ENCODE measurements around the gene LHFPL3.

The LHFPL3 gene

DNA sequence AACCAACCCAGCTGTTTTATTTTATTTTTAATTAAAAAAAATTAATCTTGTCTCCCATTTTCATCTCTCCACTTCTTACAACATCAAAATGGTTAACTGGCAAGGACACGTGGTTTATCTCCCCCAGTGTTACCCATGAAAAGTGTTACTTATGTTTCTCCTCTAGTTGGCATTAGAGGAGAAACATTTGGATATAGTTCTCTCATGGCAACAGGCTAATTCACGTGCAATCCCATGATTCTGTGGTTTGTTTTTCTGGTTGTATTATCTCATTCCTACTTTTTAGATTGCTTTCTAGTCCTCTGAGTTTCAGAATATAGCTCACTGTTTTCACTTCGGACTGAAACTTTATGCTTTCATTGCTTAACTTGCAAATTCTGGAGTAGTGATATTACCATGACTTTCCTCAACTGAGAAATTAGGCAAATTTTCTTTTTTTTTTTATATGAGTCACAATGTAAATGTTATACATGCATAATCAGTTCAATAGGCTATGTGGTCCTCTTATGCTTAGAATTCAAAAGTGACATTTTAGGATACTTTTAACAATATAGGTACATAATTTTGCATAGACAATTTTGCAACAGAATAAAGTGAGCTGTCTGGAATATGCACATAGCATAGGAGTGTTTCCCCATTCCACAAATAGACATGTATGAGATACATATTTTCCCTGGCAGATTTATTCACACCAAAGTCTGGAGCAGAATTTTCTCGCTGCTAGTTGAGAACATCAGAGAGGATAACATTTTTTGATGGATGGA lies 43.0 kb downstream of the LHFPL3 start:
- no peak for DNase-seq (ENCODE audit: low read depth)

DNA sequence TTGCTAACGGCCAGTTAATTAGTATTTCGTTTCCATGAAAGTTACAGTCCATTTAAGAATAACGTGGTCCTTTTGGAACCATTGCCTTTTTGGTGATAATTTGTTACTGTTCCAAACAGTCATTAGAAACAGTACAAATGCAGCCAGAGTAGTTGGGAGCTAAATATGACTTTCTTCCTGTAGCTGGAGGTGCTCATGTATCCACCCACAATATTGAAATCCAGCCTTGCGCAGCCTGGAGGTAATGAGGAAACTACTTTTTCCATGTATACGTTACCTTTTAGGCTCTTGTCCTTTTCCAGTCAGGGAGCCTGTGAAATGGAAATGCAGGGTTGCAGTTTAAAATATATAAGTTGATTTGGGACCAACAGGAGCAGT lies 43.6 kb downstream of the LHFPL3 start:
- no peak for DNase-seq (ENCODE audit: low read depth)

DNA sequence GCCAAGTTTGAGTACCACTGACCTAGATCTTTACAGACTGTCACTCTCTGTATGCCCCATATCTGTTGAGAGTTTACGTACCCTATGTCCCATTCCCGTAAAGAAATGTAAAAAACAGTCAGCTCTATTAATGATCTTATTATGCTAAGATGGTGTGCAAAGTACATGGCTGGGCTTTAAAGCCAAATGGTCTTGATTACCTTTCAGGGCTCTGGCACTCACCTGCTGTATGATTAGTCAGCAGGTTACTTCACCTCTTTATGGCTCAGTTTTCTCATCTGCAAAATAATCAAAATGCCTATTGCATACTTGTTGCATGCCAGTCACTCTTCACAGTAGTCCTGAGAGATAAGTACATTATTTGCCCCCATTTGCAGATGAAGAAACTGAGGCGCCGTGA lies 54.2 kb downstream of the LHFPL3 start:
- no peak for DNase-seq (ENCODE audit: low read depth)

DNA sequence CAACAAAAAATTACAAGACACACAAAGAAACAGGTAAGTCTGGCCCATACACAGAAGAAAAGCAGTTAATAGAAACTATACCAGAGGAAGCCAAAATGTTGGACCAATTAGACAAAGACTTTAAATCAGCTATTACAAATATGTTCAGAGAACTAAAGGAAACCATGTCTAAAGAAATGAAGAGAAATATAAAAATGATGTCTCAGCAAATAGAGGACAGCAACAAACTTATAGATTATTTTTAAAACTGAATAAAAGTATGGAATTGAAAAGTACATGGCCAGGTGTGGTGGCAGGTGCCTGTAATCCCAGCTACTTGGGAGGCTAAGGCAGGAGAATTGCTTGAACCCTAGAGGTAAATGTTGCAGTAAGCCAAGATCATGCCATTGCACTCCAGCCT lies 58.5 kb downstream of the LHFPL3 start:
- DNase-seq (ENCODE audit: low read depth) = no peak

DNA sequence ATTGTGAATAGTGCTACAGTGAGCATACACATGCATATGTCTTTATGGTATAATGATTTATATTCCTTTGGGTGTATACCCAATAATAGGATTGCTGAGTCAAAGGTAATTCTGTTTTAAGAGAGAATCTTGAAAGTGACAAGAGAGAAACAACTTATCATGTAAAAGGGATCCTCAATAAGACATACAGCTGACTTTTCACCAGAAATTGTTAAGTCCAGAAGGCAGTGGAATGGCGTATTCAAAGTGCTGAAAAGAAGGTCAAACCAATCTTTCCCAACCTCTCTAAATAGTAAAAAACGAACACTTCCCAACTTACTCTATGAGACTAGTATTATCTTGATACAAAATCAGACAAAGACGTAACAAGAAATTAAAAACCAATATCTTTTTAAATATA lies 59.8 kb downstream of the LHFPL3 start:
- DNase-seq (ENCODE audit: low read depth) = no peak

DNA sequence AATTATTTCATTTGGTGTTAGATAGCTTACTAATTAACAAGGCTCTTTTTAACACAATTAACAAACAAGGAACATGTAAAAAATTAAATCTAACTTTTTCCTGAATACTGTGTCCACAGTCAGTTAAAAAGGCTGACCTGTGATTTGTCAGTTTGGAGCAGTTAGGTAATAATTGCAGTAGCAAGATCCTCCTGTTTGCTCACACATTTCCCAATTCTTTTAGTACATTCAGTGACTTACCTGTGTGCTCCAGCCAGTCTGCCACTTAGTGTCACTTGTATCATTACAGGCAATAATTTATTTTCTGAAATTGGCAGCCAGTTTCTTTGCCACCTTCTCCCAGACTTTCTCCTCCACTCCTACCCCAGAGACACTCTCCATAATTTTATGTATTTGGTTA lies 66.8 kb downstream of the LHFPL3 start:
- no peak for DNase-seq (ENCODE audit: low read depth)

DNA sequence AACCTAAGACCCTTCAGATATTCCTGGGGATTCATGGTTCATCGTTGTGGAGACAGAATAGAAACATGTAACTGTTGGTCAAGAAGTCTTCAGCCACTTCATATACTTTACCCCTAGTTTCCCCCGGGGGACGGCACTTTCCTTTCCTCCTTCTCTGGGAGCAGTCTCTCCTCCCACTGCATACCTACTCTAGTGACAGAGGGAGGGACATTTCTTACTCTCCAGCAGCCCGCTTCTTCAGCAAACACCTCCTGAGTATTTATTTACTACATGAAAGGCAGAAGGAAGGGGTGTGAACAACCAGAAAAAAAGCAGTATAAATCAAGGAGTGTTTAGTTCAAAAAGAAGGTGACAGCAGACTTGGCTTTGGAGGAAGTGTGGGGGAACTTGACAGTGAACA lies 69.0 kb downstream of the LHFPL3 start:
- no peak for DNase-seq (ENCODE audit: low read depth)

DNA sequence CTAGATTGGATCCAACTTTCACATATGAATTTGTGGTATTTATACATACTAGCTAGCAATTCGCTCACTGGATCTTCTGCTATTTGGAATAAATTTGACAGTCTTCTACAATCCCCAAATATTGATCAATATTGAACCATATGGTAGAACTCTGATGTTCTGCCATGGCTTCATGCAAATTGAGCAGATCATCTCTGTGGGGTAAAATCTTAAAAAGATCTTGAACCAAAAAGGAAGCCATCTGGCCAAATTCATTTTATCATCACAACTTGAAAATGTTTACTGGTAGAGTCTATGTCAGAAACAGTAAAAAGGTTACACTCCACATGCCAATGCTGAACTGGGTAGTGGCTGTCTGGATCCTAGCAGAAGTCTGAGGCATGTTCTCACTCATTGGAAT lies 80.0 kb downstream of the LHFPL3 start:
- no peak for DNase-seq (ENCODE audit: low read depth)

DNA sequence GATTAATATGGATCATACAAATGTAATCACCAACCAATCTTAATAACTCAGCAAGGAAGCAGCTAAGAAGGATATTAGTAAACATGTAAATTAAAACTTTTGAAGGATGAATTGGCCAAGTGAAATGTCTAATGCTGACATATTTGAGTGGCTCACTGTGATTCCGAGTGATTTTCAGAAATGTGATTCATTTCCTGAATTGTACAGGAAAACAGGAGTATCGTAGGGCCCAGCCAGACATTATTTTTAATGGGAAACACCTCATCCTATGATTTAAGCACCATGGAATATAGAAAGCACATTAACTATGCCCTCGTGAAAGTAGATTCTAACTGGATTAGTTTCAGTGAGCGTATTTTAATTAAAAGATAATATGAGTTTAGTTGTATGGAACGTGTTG lies 82.3 kb downstream of the LHFPL3 start:
- no peak for DNase-seq (ENCODE audit: low read depth)

DNA sequence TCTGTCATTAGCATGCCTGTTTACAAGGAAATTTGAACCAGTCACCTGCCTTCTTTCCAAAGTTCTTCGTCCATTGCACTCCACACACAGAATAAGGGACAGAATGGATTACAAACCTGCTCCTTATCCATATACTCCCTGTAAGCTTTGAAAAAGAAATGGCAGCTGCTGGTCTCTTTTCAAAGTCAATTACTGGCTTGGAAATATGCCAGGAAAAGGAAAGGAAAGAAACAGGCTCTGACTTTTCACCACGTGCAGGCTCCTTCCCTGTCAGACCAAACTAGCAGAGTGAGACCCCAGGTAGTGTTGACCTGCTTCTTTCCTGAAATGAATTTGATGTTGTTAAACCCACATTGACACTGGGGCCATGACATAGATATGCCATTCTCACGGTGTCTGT lies 84.5 kb downstream of the LHFPL3 start:
- no peak for DNase-seq (ENCODE audit: low read depth)

DNA sequence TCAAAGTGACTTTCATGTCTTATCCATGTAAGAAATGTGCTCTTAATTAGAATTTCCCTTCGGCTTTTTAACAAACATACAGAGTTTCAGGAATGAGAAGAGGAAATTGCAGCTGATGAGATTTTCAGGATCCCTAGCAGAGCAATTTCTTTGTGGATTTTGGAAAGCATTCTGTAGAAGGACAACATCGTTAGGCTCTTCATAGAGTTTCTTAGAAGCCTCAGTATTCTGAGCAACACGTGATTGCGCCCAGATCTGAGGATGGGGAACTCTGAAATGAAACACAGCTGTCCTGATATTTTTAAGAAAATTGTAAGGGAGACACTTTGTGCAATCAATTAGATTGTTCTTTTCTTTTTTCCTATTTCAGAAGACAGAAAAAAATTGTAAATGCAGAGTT lies 85.8 kb downstream of the LHFPL3 start:
- DNase-seq (ENCODE audit: low read depth) = no peak

DNA sequence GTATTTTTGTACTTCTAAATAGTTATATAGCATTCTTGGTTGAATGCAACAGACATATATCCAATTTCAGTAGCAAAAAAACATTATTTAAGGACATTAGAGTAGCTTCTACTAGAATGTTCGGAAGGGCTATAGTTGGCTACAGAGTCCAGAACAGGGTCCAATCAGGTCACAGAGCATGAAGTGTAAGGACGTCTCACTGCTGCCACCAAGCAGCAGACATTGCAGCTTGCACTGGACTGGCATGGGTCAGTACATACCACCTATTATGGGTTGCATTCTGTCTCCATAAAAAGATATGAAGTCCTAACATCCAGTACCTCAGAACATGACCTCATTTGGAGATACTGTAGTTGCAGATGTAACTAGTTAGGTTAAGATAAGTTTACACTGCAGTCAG lies 87.3 kb downstream of the LHFPL3 start:
- no peak for DNase-seq (ENCODE audit: low read depth)

DNA sequence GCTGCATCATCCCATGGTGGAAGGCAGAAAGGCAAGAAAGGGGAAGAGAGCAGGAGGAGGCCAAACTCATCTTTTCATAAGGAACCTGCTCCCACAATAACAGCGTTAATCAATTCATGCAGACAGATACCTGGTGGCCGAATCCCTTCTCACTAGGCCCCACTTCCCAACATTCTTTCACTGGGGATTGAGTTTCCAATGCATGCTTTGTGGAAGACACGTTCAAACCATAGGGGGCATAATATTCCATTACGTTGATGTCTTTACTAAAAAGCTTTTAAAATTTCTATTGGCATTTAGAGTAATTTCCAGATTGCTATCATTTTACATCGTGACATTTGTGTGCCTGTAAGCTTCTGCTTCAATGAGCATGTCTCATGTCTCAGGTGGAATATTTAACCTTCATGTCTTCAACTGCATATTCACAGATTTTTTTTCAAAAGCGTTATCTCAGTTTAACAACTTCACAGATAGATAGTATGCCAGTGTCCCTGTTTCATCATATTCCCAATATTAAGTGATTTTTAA lies 88.5 kb downstream of the LHFPL3 start:
- DNase-seq (ENCODE audit: low read depth) = no peak

DNA sequence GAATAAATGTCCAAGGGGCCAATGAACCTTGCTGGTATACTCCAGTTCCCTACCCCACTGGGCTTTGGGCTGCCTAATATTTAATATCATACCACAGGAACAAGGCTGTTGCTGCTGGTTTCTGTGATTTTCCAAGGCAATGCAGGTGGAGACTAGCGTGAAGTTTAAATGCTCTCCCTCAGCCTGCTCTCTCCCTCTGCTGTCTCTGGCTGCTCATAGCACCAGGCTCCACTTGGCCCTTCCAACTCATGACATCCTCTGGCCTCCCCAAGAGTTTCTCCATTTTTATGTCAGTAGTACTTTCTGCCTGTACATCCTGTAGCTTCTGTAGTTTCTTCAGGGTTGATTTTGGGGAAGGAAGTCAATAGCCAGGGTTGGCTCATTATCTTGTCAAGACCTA lies 103.5 kb downstream of the LHFPL3 start:
- DNase-seq (ENCODE audit: low read depth) = no peak

DNA sequence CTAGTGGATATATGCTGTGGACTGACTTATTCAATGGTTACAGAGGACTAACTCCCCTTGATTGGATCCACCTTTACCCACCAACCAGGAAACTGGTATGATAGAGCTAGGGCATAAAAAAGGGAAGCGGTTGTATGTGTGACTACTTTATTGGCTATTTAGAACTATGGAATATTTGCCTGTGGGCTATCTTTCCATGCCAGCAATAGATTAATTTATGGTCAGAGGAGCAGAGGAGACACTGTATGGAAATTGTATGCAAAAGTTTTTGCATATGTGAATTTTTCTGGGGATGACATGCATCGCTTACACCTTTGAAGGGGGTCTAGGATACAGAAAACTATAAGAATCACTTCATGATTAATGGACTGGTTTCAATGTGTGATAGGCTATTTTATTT lies 105.7 kb downstream of the LHFPL3 start:
- no peak for DNase-seq (ENCODE audit: low read depth)

DNA sequence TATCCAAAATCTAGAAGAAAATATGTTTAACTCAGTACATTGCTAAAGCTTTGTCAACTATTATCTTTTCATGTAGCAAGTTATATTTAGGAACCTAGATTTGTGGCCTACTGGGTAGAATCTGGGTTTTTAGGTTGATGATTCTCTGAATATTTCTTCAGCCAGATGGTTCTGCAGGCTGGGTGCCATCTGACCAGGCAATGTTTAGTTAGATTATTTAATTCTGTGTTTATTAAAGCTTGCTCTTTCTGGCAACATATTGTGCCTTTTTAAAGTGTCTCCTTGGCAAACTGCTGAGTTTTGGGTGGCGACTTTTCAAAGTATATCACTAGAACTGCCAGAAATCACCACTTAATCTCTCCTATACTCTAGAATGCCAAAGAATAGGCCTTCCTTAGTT lies 114.1 kb downstream of the LHFPL3 start:
- no peak for DNase-seq (ENCODE audit: low read depth)

DNA sequence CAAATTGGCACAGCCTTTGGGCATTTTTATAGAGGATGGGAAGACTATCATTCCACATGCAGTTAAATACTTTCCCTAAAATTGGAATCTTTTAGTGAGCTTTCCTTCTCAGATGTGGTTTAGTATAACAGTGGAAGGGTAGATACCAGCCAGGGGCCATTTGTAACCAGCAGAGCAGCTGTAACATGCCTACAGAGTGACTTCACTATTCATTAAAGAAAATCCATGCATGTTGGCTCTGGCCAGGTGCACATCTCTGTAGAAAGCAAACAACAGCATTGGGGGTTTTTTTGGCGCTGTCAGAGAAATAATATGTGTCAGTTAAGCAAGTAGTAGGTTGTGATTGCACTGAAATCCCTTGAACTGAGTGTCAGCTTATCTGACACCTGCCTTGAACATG lies 115.6 kb downstream of the LHFPL3 start:
- no peak for DNase-seq (ENCODE audit: low read depth)

DNA sequence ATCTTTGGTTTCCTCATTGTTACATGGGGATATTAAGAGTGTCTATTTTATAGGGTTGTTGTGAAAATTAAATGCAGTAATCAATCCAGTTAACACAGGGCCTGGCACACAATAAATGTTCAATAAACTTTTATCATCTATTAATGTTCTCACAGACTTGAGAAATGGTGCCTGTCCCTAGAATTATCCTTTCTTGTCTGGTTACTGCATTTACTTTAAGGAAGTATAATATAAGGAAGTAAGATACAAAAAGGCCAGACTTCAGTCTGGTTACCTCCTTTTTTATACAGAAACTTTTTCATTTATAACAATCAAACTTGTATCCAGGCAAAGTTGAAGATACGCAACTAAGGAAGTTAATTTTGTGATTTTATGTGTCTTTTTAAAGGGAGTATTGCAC lies 117.0 kb downstream of the LHFPL3 start:
- no peak for DNase-seq (ENCODE audit: low read depth)

DNA sequence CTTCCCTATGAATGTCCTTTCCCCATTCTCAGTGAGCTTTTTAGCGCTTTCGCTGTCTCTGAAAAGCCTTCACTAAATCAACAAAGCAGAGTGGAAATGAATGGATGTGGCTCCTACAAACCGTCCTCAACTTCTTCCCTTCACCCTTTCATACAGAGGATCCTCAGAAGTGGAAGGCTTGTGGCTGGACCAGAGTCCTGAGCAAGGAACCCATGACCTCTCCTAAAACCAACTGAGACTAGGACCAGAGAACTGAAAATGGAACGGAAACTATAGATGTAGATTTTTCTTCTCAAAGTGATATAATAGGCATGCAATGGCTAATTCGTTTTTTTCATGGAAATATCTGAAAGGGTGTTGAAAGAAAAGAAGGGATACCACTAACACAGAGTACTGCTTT lies 122.5 kb downstream of the LHFPL3 start:
- no peak for DNase-seq (ENCODE audit: low read depth)

DNA sequence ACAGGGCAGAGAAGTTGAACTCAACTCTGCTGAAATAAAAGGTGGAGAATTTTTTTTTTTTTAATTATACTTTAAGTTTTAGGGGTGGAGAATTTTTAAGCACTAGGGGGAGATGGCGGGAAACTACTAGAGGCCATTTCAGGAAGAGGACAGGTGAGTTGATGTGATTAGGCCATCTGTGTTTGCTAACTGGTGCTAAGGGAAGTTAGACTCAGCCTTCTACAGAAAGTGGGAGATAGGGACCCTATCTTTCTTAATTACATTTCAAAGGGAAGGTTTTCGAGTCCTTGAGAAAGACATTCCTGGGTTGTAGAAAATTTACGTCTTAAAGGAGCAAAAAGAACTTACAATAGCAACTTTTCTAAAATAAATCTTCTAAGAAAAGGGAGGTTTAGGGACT lies 124.8 kb downstream of the LHFPL3 start:
- no peak for DNase-seq (ENCODE audit: low read depth)

DNA sequence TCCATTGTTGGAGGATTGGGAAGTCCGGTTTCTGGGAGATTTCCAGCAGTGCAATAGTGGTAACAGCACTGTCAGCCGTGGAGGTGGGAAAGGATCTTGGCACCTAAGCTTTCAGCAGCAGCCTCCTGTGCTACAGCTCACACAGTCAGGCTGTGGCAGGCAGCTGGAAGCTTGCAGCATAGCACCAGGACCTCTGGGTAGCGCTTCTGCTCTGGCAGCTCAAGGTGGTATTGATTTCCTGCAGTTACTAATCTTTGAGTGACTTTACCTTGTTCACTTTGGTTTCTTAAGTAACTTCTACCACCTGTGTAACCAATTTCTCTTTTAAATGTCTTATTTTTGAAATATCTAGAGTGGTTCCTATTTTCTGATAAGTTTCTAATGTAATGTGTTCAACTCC lies 130.5 kb downstream of the LHFPL3 start:
- DNase-seq (ENCODE audit: low read depth) = no peak

DNA sequence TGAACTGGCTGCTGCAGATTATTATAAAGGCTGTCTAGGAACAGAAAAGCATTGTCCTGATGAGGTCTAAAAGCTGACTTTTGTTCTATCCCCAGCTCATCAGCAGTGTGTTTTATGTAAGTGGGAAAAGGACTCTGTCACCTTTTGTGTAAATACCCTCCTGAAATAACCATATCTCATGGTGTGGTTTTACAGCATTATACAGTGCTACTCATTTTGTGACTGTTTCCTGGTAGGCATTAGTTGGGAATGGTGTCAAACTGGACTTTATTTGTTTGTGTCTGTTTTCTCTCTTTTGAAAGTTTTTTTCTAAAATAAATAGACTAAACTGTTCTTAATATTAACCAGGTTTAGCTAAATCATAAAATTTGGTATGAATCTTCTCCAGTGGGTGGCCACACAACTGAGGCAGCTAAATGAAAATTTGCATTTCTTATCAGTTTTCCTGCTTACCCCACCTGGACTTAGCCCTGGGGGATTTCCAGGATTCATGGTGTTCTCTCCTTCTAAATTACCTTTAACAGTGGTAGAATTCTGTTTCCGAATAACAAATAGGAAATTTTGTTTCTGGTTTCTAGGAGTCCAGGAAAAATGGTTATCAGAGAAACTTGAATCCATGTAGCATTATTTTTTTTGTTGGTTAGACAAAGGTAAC lies 140.9 kb downstream of the LHFPL3 start:
- DNase-seq (ENCODE audit: low read depth) = no peak

DNA sequence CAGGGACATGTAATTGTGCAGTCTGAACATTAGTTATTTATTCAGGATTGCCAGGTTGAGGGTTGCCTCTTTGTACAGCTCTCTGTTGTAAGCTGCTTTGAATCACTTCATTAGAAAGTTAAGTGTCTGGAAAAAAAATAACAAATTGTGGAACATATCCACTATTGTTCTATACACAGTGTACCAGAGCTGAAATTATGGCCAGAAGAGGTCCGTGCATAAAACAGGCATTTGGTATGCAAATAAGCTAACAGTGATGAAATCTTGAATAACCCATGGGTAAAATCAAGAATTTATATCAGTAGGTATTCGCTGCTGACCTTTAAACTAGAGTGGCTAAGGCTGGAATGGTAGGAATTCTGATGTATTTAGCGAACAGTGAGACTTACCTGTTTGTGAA lies 152.1 kb downstream of the LHFPL3 start:
- DNase-seq (ENCODE audit: low read depth) = no peak
